ENCODE data around the gene UBR7. TPM values are rescaled to one million over a fixed set of nuclear protein-coding genes. Genes with fewer than 3 reads are reported as not detected.

The UBR7 gene
- total RNA-seq, 1 experiment from 2014 or later: 23.9 TPM

GRCh38 chr14:93263416-93263815, 56.4 kb downstream of the UBR7 start:
- H3K9me2 ChIP-seq (ENCODE audit: insufficient read depth): no peaks in the 10 kb centered on the region
- no peaks in the 10 kb centered on the region for H3K36me3 ChIP-seq (ENCODE audit: control insufficient read depth in 1 of 2, insufficient read depth in 2 of 2, low read length in 2 of 2)
- ChIA-PET POLR2A (no interaction called here), RAD21 (ENCODE audit: low non-redundant PET in 1 of 2, low total read pairs in 2 of 2, uncharacterized antibody in 2 of 2, unreplicated experiment in 2 of 2) (no interaction called here), CTCF (no interaction called here)
- no peak overlapping the region for H3K27ac ChIP-seq (ENCODE audit: low read depth, low read length)
- H4K20me1 ChIP-seq (ENCODE audit: insufficient read depth): no peaks in the 10 kb centered on the region
- no peak overlapping the region for H3K9ac ChIP-seq (ENCODE audit: low read length)
- H3K9me3 ChIP-seq (ENCODE audit: control insufficient read depth in 1 of 2, insufficient read depth in 1 of 2, low read depth in 1 of 2, low read length in 2 of 2): no peaks in the 10 kb centered on the region
- no peak overlapping the region for H2AFZ ChIP-seq (ENCODE audit: low read depth, low read length, poor library complexity, severe bottlenecking)
- no peak overlapping the region for H3K4me3 ChIP-seq (replicated peaks in 1 of 2; ENCODE audit: low read depth in 1 of 2, low read length in 2 of 2)
- no peak for DNase-seq (ENCODE audit: low read depth, low spot score)
- peaks cover 13% of the 10 kb centered on the region; the same call in 1 of the 2 replicates for H3K79me2 ChIP-seq (ENCODE audit: insufficient read depth, low read length)
- BruUV-seq (replicated peaks): no TSS peak
- no peak overlapping the region for H3K4me2 ChIP-seq (ENCODE audit: low read length)
- peaks cover 19 to 34% of the 10 kb centered on the region in 2 experiments for H3K4me1 ChIP-seq (ENCODE audit: control insufficient read depth in 1 of 2, insufficient read depth in 2 of 2, low read length in 2 of 2)
- intact Hi-C loops (cut with micrococcal nuclease): no loop called here
- TF ChIP-seq JUND (IDR thresholded peaks at IDR 0.05): no peak
- TF ChIP-seq POLR2A (IDR thresholded peaks at IDR 0.05; ENCODE audit: borderline replicate concordance, extremely low read depth, insufficient read depth, insufficient read length): no peak
- no peak for TF ChIP-seq POLR2AphosphoS5 (IDR thresholded peaks at IDR 0.05; ENCODE audit: low read depth, low read length)
- TF ChIP-seq EZH2 (IDR thresholded peaks at IDR 0.05): no peak
- no peak for TF ChIP-seq FOSL1 (IDR thresholded peaks at IDR 0.05; ENCODE audit: low read depth)
- TF ChIP-seq TCF7L2 (IDR thresholded peaks at IDR 0.05; ENCODE audit: borderline replicate concordance, extremely low read depth, insufficient read depth, insufficient read length): no peak
- TF ChIP-seq SP1 (IDR thresholded peaks at IDR 0.05; ENCODE audit: low read depth): no peak
- TF ChIP-seq REST (IDR thresholded peaks at IDR 0.05; ENCODE audit: low read depth): no peak
- no peak for TF ChIP-seq CEBPB (IDR thresholded peaks at IDR 0.05; ENCODE audit: low read depth)
- TF ChIP-seq YY1 (IDR thresholded peaks at IDR 0.05; ENCODE audit: extremely low read depth, insufficient replicate concordance, low read depth, low read length): no peak
- TF ChIP-seq SRF (IDR thresholded peaks at IDR 0.05; ENCODE audit: low read depth): no peak
- no peak for TF ChIP-seq CBX3 (IDR thresholded peaks at IDR 0.05; ENCODE audit: low read depth)
- no peak for TF ChIP-seq ATF3 (IDR thresholded peaks at IDR 0.05)
- no peak for TF ChIP-seq ELF1 (IDR thresholded peaks at IDR 0.05; ENCODE audit: borderline replicate concordance, low read depth)
- no peak for TF ChIP-seq EGR1 (IDR thresholded peaks at IDR 0.05; ENCODE audit: low read depth)
- ATAC-seq: no peak
- H3K27me3 ChIP-seq (ENCODE audit: insufficient read depth, low read length): no peaks in the 10 kb centered on the region
